T-helper 2 cell (primary cell): ENCODE measurements around the gene OAS1.

ENCODE experiments used
- DNase-seq, 5 experiments: peaks; one replicate each; pipeline versions ENCODE4 v3.0.0 to v3.0.0-alpha.2; 2012 to 2022

The OAS1 gene

GRCh38 chr12:112967858-112968257 lies 61.1 kb downstream of the OAS1 start:
- no peak for DNase-seq
